Measurements from ENCODE around the gene KCNK15. TPM values are rescaled to one million over a fixed set of nuclear protein-coding genes. Genes with fewer than 3 reads are reported as not detected.
A peak's percentile ranks its signal among the peaks of the same experiment; 100 is the strongest.

Gene KCNK15
- total RNA-seq, 4 donors from 2014 or later, result 6.3 to 10.0 (median 9.0) TPM

GRCh38 chr20:44715499-44716308 is 30.0 kb upstream of the KCNK15 start:
- no peak for TF ChIP-seq CTCF (IDR thresholded peaks at IDR 0.05)
- ATAC-seq (ENCODE audit: low FRiP score), result no peak
- no peak for DNase-seq (ENCODE audit: low spot score)

GRCh38 chr20:44716309-44717106 is 29.2 kb upstream of the KCNK15 start:
- DNase-seq (ENCODE audit: low spot score) (no peak), ATAC-seq (ENCODE audit: low FRiP score) (no peak)
- no peak for TF ChIP-seq CTCF (IDR thresholded peaks at IDR 0.05)

GRCh38 chr20:44717986-44718385 is 27.7 kb upstream of the KCNK15 start:
- ATAC-seq (ENCODE audit: low FRiP score), result no peak
- TF ChIP-seq CTCF (IDR thresholded peaks at IDR 0.05), result no peak

GRCh38 chr20:44719841-44720240 is 25.8 kb upstream of the KCNK15 start:
- no peak for ATAC-seq (ENCODE audit: low FRiP score)
- TF ChIP-seq CTCF (IDR thresholded peaks at IDR 0.05), result no peak
- DNase-seq (ENCODE audit: low spot score), result no peak

More at GRCh38 chr20:44717986-44718385, 27.7 kb upstream of the KCNK15 start:
- no peak for DNase-seq (ENCODE audit: low spot score)

- DNase-seq (ENCODE audit: low spot score) (no peak), ATAC-seq (ENCODE audit: low FRiP score) (no peak)
- no peak for TF ChIP-seq CTCF (IDR thresholded peaks at IDR 0.05)
These were observed 25.1 kb upstream of the KCNK15 start for GRCh38 chr20:44720621-44720996.

DNA sequence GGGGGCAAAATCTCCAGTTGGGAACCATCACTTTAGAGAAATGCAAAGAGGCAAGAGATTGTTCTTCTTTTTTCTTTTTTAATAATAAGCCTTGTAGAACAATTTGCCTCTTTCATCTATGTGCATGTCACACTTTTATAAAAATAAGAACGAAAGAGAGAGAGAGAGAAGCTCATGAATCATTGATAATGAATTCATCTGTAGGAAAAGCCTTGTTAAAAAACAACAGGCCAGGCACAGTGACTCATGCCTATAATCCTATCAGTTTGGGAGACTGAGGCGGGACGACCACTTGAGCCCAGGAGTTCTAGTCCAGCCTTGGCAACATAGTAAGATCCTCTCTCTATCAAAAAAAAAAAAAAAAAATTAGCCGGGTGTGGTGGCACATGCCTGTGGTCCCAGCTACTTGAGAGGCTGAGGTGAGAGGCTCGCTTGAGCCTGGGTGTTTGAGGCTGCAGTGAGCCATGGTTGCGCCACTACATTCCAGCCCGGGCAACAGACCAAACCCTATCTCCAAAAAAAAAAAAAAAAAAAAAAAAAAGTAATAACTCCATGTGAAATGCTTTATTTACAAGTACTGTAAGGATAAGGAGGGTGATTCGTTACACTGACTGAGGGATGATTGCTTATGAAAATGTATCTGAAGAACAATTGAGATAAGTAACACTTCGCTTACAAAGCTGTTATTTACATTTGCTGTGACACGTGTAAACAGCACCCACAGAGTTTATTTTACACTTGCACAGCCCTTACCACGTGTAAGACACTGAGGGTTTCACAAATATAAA is 24.5 kb upstream of the KCNK15 start:
- TF ChIP-seq CTCF (IDR thresholded peaks at IDR 0.05), result no peak
- DNase-seq (ENCODE audit: low spot score) (no peak), ATAC-seq (ENCODE audit: low FRiP score) (peak; percentile 55)
